Measurements from ENCODE around the gene CFAP74. TPM values are rescaled to one million over a fixed set of nuclear protein-coding genes. Genes with fewer than 3 reads are reported as not detected.

Gene CFAP74
- total RNA-seq, 2 experiments from 2014 or later = not detected

DNA sequence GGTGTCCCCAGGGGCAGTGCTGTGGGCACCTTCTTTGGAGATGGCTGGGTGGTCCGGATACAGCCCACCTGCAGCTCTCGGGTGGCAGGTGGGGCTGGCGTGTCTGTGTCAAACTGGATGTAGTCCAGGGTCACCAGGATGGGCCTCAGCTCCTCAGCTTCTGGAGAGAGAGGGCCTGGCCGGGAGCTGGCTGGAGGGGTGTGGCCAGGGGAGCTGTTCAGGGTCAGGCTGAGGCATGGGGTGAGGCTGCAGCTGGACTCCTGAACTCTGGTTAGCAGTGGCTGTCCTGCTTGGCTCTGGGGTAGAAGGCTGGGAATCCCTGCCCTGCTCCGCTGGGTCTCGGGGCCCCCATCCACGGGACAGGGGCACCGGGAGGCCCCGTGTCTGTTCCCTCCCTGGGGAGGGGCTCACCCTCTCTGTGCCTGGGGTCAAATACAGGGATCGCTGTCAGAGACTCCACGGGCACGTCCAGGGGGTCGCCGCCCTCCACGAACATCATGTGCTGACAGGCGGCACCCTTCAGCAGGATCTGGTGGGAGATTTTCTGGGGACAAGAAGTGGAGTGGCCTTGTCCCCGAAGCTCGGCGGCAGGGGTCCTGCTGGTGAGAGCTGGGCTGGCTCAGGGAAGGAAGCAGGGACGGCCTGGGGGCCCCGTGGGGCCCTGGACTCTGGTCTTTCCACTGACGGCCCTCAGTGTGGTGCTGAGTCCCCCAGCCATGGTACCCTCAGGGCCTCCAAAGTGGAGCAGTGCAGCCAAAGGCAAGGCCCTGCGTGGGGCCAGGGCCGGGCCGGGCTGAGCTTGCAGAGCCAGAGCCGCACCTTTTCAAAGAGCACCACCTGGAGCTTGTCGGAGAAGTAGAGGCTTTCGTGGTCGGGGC is 80.4 kb downstream of the CFAP74 start:
- DNase-seq = no peak
- CTCF ChIA-PET = interaction anchor here (1.0 kb wide), 1 partner anchor 121 kb away, joined by 3 read pairs; no protein-coding TSS in a partner anchor
- POLR2A ChIA-PET = no interaction called here
- Mint-ChIP-seq H3K9me3 (ENCODE audit: insufficient read depth) (no peaks in the 10 kb centered on the region), H3K4me1 (ENCODE audit: low read depth) (peaks cover 3% of the 10 kb centered on the region), H3K4me3 (no peak overlapping the region), H3K27me3 (ENCODE audit: low read depth) (no peaks in the 10 kb centered on the region), H3K27ac (no peak overlapping the region), H3K36me3 (ENCODE audit: low read depth) (no peaks in the 10 kb centered on the region)
- no peak for ATAC-seq

DNA sequence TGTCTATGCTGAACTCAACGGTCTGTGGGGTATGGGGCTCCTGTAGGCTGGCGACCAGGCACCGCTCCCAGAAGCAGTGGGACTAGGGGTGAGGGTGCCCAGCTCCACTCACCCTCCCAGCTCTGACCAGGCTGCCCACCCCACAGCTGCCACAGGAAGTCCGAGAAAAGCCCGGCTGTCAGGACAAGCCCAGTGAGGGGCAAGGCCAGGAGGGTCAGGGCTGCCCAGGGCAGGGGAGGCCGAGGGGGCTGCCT is 81.0 kb downstream of the CFAP74 start:
- no peak overlapping the region for H3K4me3 Mint-ChIP-seq

DNA sequence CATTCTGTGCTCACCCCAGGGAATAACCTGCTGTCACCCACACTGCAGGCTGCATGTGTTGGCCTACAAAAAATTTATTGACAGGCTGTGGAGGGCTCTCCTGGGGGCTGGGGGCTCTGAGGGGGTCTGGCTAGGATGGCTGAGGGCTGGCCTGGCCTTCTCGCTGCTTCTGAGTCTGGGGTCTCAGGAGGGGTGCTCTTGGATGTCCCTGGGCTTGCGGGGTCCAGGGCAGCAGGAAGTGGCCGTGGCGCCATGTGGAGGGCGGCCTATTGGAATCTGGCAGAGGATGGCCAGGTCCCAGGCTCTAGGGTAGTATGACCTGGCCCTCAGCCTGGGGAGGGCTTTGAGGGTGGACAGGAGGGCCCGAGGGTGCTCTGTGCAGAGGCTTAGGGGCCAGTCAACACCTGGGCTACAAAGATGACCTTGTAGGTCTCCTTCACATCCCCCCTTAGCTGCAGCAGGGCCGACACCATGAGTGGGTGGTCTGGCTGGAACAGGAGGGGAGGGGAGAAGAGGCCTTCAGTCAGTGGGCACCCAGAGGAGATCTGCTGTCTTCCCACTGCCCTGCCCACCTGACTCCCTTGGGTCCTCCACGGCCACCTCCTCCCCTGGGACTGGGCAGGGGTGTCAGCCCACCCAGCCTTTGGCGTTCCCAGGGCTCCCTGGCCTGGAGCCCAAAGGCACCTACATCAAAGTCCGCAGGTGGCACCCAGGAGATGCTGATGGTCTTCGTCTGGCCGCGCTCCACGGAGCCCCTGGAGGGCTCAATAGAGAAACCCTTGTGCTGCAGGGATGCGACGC is 81.5 kb downstream of the CFAP74 start:
- ChIA-PET CTCF (no interaction called here), POLR2A (no interaction called here)
- H3K27ac Mint-ChIP-seq = no peak overlapping the region
- no peaks in the 10 kb centered on the region for H3K27me3 Mint-ChIP-seq (ENCODE audit: low read depth)
- peaks cover 4% of the 10 kb centered on the region for H3K4me1 Mint-ChIP-seq (ENCODE audit: low read depth)
- no peaks in the 10 kb centered on the region for H3K9me3 Mint-ChIP-seq (ENCODE audit: insufficient read depth)
- no peak overlapping the region for H3K4me3 Mint-ChIP-seq
- H3K36me3 Mint-ChIP-seq (ENCODE audit: low read depth) = no peaks in the 10 kb centered on the region
- DNase-seq (no peak), ATAC-seq (no peak)

More for the DNA sequence above, 81.0 kb downstream of the CFAP74 start:
- ChIA-PET CTCF (no interaction called here), POLR2A (no interaction called here)
- Mint-ChIP-seq H3K4me1 (ENCODE audit: low read depth) (peaks cover 4% of the 10 kb centered on the region), H3K36me3 (ENCODE audit: low read depth) (no peaks in the 10 kb centered on the region), H3K9me3 (ENCODE audit: insufficient read depth) (no peaks in the 10 kb centered on the region), H3K27me3 (ENCODE audit: low read depth) (no peaks in the 10 kb centered on the region), H3K27ac (no peak overlapping the region)
- no peak for ATAC-seq
- no peak for DNase-seq

DNA sequence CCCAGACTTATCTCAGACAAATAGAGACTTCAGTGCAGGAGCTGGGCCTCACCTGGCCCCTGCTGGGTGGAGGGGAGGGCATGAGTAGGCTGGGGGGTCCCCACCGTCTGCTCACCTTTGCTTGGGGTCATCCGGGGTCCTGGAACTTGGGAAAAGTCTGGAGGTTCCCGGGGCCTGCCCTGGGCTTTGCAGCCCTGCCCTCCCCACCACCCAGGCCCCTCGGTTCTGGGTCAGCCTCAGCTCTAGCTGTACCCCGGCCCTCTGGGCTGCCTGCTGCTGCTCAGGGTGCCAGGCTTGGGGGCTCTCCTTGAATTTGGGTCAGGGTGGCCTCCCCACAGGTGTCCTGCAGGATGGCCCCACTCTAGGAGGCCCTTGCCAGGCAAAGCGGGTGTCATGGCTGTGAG is 82.1 kb downstream of the CFAP74 start:
- no peak overlapping the region for H3K27ac Mint-ChIP-seq
- no peaks in the 10 kb centered on the region for H3K9me3 Mint-ChIP-seq (ENCODE audit: insufficient read depth)
- H3K27me3 Mint-ChIP-seq (ENCODE audit: low read depth) = no peaks in the 10 kb centered on the region
- H3K4me1 Mint-ChIP-seq (ENCODE audit: low read depth) = peaks cover 4% of the 10 kb centered on the region
- no peak overlapping the region for H3K4me3 Mint-ChIP-seq
- no peaks in the 10 kb centered on the region for H3K36me3 Mint-ChIP-seq (ENCODE audit: low read depth)
- ATAC-seq = no peak
- ChIA-PET POLR2A (no interaction called here), CTCF (interaction anchor here (0.9 kb wide), 1 partner anchor 12 kb away, joined by 3 read pairs; no protein-coding TSS in a partner anchor)
- no peak for DNase-seq

- no peaks in the 10 kb centered on the region for H3K9me3 Mint-ChIP-seq (ENCODE audit: insufficient read depth)
- ChIA-PET POLR2A (no interaction called here), CTCF (interaction anchor here (0.9 kb wide), 1 partner anchor 12 kb away, joined by 3 read pairs; no protein-coding TSS in a partner anchor)
- no peak overlapping the region for H3K4me3 Mint-ChIP-seq
- no peaks in the 10 kb centered on the region for H3K27me3 Mint-ChIP-seq (ENCODE audit: low read depth)
- peak overlapping the region; percentile 52 for H3K27ac Mint-ChIP-seq
- no peak for DNase-seq
- no peaks in the 10 kb centered on the region for H3K36me3 Mint-ChIP-seq (ENCODE audit: low read depth)
- peaks cover 4% of the 10 kb centered on the region for H3K4me1 Mint-ChIP-seq (ENCODE audit: low read depth)
- no peak for ATAC-seq
Observed at GRCh38 chr1:1920608-1921458, 82.8 kb downstream of the CFAP74 start.

- POLR2A ChIA-PET = no interaction called here
- H3K4me3 Mint-ChIP-seq = peak overlapping the region; percentile 56
Observed at GRCh38 chr1:1920057-1920607, 83.5 kb downstream of the CFAP74 start.

DNA sequence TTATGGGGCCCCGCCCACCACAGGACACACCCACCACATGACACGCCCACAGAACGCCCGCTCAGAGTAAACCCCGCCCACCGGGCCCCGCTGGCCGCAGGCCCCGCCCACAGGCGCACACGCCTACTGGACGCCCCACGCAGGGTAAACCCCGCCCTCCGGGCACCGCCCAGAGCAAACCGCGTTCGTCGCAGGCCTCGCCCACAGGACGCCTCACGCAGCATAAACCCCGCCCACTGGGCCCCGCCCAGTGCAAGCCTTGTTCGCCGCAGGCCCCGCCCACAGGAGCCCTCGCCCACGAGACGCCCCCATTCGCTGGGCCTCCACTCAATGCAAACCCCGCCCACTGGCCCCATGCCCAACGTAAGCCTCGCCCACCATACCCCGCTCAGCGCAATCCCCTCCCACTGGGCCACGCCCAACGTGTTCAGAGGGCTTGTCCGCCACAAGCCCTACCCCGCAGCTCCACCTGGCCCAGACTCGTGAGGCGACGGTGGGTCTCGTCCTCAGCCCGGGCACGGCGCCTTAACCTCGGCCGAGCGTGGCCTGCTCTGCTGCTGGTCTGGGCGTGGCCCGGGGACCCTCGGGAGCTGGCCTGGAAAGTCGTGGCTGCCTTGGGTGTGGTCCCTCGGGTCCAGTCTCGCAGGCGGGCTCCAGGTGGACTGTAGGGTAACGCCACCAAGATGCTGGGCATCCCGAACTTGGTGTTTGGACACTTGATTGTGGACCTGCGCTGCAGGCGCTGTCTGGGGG is 84.1 kb downstream of the CFAP74 start:
- no peaks in the 10 kb centered on the region for H3K9me3 Mint-ChIP-seq (ENCODE audit: insufficient read depth)
- no peaks in the 10 kb centered on the region for H3K36me3 Mint-ChIP-seq (ENCODE audit: low read depth)
- peak; percentile 93 for ATAC-seq
- peak overlapping the region; percentile 79 for H3K27ac Mint-ChIP-seq
- H3K4me3 Mint-ChIP-seq = peak overlapping the region; percentile 56
- H3K27me3 Mint-ChIP-seq (ENCODE audit: low read depth) = no peaks in the 10 kb centered on the region
- ChIA-PET CTCF (no interaction called here), POLR2A (no interaction called here)
- peak; percentile 99 for DNase-seq
- peaks cover 4% of the 10 kb centered on the region for H3K4me1 Mint-ChIP-seq (ENCODE audit: low read depth)

More at GRCh38 chr1:1920057-1920607, 83.5 kb downstream of the CFAP74 start:
- Mint-ChIP-seq H3K27ac (peak overlapping the region; percentile 52), H3K27me3 (ENCODE audit: low read depth) (no peaks in the 10 kb centered on the region), H3K36me3 (ENCODE audit: low read depth) (no peaks in the 10 kb centered on the region), H3K4me1 (ENCODE audit: low read depth) (peaks cover 4% of the 10 kb centered on the region), H3K9me3 (ENCODE audit: insufficient read depth) (no peaks in the 10 kb centered on the region)
- CTCF ChIA-PET = no interaction called here
- ATAC-seq (no peak), DNase-seq (no peak)

DNA sequence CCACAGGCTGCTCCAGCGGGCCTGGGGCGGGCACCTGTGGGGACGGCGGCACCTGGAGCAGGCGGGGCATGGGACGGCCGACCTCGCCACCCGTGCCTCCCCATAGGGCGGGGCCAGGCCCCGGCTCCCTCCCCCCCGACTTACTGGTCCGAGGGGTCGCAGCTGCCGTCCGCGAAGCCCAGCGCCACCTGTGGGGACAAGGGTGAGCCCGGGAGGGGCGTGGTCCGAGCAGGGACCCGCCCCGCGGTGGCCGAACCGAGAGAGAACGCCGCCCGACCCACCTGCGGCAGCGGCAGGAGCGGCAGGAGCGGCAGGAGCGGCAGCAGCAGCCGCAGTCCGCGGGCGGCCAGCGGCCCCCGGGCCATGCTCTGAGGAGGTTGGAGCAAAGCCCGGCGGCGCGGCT is 84.7 kb downstream of the CFAP74 start, which contains the start of gene TMEM52:
TMEM52 (minus strand) TSS at position 379 of the 403 bp plus-strand sequence; CDS start at position 365, 14 bp downstream.
- H3K4me3 Mint-ChIP-seq = peak within 1 kb of the TSS; percentile 56
- no peaks in the 10 kb centered on the region for H3K9me3 Mint-ChIP-seq (ENCODE audit: insufficient read depth)
- peaks cover 4% of the 10 kb centered on the region for H3K4me1 Mint-ChIP-seq (ENCODE audit: low read depth)
- DNase-seq = no peak
- ATAC-seq = no peak
- ChIA-PET POLR2A (no interaction called here), CTCF (no interaction called here)
- H3K36me3 Mint-ChIP-seq (ENCODE audit: low read depth) = no peaks in the 10 kb centered on the region
- H3K27me3 Mint-ChIP-seq (ENCODE audit: low read depth) = no peaks in the 10 kb centered on the region
- peak within 1 kb of the TSS; percentile 79 for H3K27ac Mint-ChIP-seq

DNA sequence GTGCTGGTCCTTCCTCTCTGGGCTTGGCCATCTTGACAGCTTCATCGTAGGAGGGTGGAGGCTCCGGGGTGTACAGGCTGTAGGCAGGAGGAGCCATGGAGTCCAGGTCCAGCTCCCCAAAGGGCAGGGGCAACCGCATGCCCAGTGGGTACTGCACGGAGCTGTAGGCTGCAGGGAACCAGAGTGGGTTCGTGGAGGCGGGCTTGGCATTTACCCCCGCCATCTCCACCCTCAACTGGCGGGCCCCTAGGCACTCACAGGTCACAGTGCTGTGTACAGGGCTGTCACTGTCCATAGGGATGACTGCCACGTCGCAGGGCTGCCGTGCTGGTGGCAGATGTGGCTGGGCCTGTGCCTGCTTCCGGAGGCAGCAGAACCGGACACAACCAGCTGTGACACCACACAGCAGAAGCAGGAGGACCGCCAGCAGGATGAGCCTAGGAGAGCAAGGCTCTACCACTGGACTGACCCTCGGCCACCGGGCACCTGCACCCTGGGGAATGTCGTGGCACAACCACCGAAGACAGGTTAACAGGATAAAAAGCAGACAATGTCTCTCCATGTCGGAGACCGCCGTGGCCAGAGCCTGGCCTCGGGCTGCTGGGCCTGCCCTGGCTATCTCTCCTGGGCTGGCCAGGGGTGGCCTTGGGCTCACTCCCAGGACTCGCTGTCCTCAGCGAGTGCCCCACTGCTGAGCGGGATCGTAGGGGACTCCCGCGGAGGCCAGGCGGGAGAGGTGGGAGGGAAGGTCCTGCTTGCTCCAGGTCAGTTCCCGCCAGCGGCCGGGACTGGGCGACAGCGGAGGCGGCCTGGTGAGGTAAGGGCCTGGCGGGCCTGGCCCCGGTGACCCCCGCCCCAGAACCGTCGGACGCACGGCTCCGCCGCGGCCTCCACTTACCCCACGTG is 85.3 kb downstream of the CFAP74 start:
- Mint-ChIP-seq H3K27ac (no peak overlapping the region), H3K4me3 (peak overlapping the region; percentile 25), H3K4me1 (ENCODE audit: low read depth) (peaks cover 4% of the 10 kb centered on the region), H3K9me3 (ENCODE audit: insufficient read depth) (no peaks in the 10 kb centered on the region), H3K36me3 (ENCODE audit: low read depth) (no peaks in the 10 kb centered on the region), H3K27me3 (ENCODE audit: low read depth) (peaks cover 3% of the 10 kb centered on the region)
- ChIA-PET CTCF (interaction anchor here (0.6 kb wide), 1 partner anchor 126 kb away, joined by 3 read pairs; no protein-coding TSS in a partner anchor), POLR2A (no interaction called here)
- ATAC-seq (no peak), DNase-seq (no peak)

DNA sequence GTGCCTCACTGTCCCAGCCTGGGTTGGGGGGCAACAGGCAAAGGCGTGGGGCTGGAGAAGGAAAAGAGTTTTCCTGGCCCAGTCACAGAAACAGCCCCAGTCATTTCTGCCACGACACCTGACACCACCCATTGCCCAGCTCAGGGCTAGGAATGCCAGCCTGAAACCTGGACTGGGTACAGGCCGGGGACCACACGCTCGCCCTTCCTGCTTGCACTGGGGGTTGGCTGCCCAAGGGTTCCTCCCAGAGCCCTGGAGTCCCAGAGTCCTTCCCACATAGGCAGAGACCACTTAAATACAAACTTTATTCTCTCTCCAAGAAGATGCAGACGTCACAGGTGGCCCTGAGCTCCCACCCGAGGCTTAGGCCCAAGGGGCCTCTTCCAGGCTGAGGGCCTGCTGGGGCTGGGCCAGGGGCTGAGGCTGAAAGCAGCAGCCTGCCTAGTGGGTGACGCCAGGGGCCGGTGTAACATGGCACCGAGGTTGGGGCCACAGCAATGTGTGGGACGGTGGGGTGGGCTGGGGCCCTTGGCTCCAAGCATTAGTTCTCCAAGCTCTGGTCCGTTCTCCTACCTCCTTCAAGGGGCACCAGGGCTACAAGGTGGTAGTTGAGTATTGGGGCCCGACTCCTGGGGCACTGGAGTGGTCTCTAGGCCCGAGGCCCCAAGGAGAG is 86.1 kb downstream of the CFAP74 start:
- Mint-ChIP-seq H3K27me3 (ENCODE audit: low read depth) (peaks cover 3% of the 10 kb centered on the region), H3K36me3 (ENCODE audit: low read depth) (no peaks in the 10 kb centered on the region), H3K9me3 (ENCODE audit: insufficient read depth) (no peaks in the 10 kb centered on the region), H3K4me3 (no peak overlapping the region), H3K4me1 (ENCODE audit: low read depth) (peaks cover 4% of the 10 kb centered on the region), H3K27ac (no peak overlapping the region)
- ChIA-PET POLR2A (no interaction called here), CTCF (interaction anchor here (0.6 kb wide), 1 partner anchor 127 kb away, joined by 3 read pairs; no protein-coding TSS in a partner anchor)
- no peak for ATAC-seq
- DNase-seq = no peak

Data from activated CD8-positive, alpha-beta T cell treated with anti-CD3 and anti-CD28 coated beads, Interleukin-2, amount 10 ng/mL, durations not matched to agents 7 days and 5 days (primary cell).